ENCODE results near the gene CCDC3.

The CCDC3 gene

GRCh38 chr10:12892924-12893323 lies 108.6 kb downstream of the CCDC3 start:
- TF ChIP-seq SPI1 (IDR thresholded peaks at IDR 0.05; ENCODE audit: borderline replicate concordance, low read depth) = no peak
- no peak for TF ChIP-seq GABPA (IDR thresholded peaks at IDR 0.05; ENCODE audit: low read depth)
- no peak for TF ChIP-seq REST (IDR thresholded peaks at IDR 0.05; ENCODE audit: insufficient replicate concordance, low read depth)
- TF ChIP-seq POLR2AphosphoS5 (IDR thresholded peaks at IDR 0.05; ENCODE audit: low read depth) = no peak
- TF ChIP-seq CTCF (IDR thresholded peaks at IDR 0.05; ENCODE audit: insufficient read depth, low read length) = no peak

GRCh38 chr10:12890958-12891357 lies 110.6 kb downstream of the CCDC3 start:
- DNase-seq (ENCODE audit: low read depth in 1 of 2, low spot score in 1 of 2) = no peak
- Histone ChIP-seq H3K27me3 (ENCODE audit: insufficient read depth, poor library complexity, severe bottlenecking) (no peaks in the 10 kb centered on the region), H3K27ac (replicated peaks) (no peak overlapping the region), H3K4me3 (replicated peaks; ENCODE audit: insufficient read depth, low read length) (no peak overlapping the region)
- no peak for TF ChIP-seq CTCF (IDR thresholded peaks at IDR 0.05; ENCODE audit: insufficient read depth, low read length)
- TF ChIP-seq POLR2AphosphoS5 (IDR thresholded peaks at IDR 0.05; ENCODE audit: low read depth) = no peak
- TF ChIP-seq SPI1 (IDR thresholded peaks at IDR 0.05; ENCODE audit: borderline replicate concordance, low read depth) = no peak

More at GRCh38 chr10:12892924-12893323, 108.6 kb downstream of the CCDC3 start:
- H3K27ac ChIP-seq (replicated peaks) = no peak overlapping the region
- H3K4me3 ChIP-seq (replicated peaks; ENCODE audit: insufficient read depth, low read length) = no peak overlapping the region
- H3K27me3 ChIP-seq (ENCODE audit: insufficient read depth, poor library complexity, severe bottlenecking) = no peaks in the 10 kb centered on the region
- DNase-seq (ENCODE audit: low read depth in 1 of 2, low spot score in 1 of 2) = no peak

GRCh38 chr10:12888470-12888869 lies 113.0 kb downstream of the CCDC3 start:
- no peak for TF ChIP-seq SPI1 (IDR thresholded peaks at IDR 0.05; ENCODE audit: borderline replicate concordance, low read depth)
- TF ChIP-seq POLR2AphosphoS5 (IDR thresholded peaks at IDR 0.05; ENCODE audit: low read depth) = no peak
- TF ChIP-seq GABPA (IDR thresholded peaks at IDR 0.05; ENCODE audit: low read depth) = no peak
- TF ChIP-seq CTCF (IDR thresholded peaks at IDR 0.05; ENCODE audit: insufficient read depth, low read length) = no peak
- no peak for TF ChIP-seq REST (IDR thresholded peaks at IDR 0.05; ENCODE audit: insufficient replicate concordance, low read depth)
- DNase-seq (ENCODE audit: low read depth in 1 of 2, low spot score in 1 of 2) = no peak
- H3K27ac ChIP-seq (replicated peaks) = no peak overlapping the region
- H3K4me3 ChIP-seq (replicated peaks; ENCODE audit: insufficient read depth, low read length) = no peak overlapping the region
- H3K27me3 ChIP-seq (ENCODE audit: insufficient read depth, poor library complexity, severe bottlenecking) = no peaks in the 10 kb centered on the region

- DNase-seq (ENCODE audit: low read depth in 1 of 2, low spot score in 1 of 2) = no peak
- H3K4me3 ChIP-seq (replicated peaks; ENCODE audit: insufficient read depth, low read length) = no peak overlapping the region
- H3K27ac ChIP-seq (replicated peaks) = no peak overlapping the region
- H3K27me3 ChIP-seq (ENCODE audit: insufficient read depth, poor library complexity, severe bottlenecking) = no peaks in the 10 kb centered on the region
- no peak for TF ChIP-seq POLR2AphosphoS5 (IDR thresholded peaks at IDR 0.05; ENCODE audit: low read depth)
- no peak for TF ChIP-seq SPI1 (IDR thresholded peaks at IDR 0.05; ENCODE audit: borderline replicate concordance, low read depth)
- no peak for TF ChIP-seq CTCF (IDR thresholded peaks at IDR 0.05; ENCODE audit: insufficient read depth, low read length)
- TF ChIP-seq REST (IDR thresholded peaks at IDR 0.05; ENCODE audit: insufficient replicate concordance, low read depth) = no peak
- TF ChIP-seq GABPA (IDR thresholded peaks at IDR 0.05; ENCODE audit: low read depth) = no peak
Observed at GRCh38 chr10:12887780-12888179, 113.7 kb downstream of the CCDC3 start.

All from HL-60 (cell line).